ENCODE data around the gene SLC6A6.
"Not testable (repeated sequence)": the region's sequence is repeated elsewhere in the genome, so short reads cannot be mapped to it uniquely, and the experiment has no call there.

Gene SLC6A6

DNA sequence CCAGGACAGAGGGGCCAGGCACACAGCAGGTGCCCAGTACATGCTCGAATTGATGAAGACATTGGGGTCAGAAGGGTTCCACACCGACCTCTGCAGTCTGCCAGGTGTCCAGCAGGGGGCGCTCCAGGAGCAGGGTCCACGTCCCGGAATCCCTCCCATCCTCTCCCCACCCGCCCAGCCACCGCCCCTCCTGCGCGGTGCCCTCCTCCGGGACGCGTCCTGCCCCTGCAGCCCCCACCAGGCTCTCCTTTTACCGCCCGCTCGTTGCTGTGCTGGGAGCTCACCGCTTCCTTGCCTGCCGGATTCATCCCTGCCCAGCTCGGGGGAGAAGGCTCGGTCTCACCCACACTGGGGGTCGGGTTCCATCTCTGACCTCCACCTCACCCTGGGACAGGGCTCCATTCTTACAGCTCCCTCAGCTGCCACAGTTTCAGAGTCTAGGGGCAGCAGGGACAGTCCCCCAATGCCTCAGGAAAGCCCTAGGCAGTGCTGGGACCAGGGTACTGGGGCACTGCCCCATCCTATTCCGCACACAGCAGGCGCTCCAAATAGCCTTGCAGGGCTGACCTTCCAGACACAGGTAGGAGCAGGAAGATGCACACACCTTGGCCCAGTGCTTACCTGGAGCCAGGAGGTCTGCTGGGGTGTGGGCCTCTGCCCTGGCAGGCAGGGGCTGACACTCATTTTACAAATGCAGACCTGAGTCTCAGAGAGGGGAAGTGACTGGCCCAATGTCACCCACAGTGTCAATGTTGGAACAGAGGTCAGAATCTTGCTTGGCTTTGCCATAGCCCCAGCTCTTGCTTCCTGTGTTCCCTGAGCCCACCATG lies 106.8 kb downstream of the SLC6A6 start:
- peak; percentile 69 for DNase-seq (ENCODE audit: low read depth)

DNA sequence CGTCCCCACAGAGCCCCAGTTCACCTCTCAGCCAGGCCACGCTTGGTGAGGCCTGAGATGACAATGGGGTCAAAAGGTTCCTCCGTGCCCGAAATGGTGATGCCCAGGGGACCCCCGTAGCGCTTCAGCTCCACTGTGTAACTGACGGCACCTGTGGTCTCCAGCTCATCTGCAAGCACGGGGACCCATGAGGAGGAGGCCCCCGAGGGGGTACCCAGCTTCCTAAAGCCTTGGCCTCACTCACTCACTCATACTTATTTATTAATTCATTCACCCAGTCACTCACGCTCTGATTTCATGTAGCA lies 107.3 kb downstream of the SLC6A6 start:
- no peak for DNase-seq (ENCODE audit: low read depth)

DNA sequence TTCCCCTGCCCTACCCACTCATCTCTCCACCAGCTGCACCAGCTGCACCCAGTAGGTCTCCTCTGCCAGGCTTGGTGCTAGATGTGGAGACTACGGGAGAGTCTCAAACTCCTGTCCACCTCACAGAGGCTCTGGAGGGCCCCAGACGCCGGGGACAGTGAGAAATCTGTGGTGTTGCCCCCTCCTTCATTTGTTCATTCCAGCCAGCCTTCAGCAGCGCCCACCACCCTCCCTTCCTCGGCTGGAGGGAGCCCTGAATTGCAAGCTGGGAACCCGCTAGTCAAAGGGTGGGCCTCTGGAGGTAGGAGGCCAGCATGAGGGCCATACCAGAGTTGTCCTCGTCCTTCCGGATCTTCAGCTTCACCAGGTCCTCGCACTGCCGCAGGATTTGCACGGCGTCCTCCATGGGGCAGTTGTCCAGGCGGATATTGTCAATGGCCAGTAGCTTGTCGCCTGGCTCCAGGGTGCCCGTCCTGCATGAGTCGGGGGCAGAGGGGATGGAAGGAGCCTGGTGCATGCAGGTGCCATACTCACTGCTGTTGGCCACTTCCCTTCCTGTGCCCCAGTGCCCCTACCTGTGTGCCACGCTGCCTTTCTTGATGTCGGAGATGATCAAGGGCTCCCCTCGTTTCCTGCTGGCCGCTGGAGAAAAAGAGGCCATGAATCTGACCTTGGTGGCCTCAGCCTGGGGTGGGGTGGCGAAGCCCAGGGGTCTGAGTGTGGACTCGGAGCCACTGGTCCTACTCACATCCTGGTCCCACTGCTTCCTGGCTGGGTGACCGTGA lies 108.6 kb downstream of the SLC6A6 start:
- no peak for DNase-seq (ENCODE audit: low read depth)

DNA sequence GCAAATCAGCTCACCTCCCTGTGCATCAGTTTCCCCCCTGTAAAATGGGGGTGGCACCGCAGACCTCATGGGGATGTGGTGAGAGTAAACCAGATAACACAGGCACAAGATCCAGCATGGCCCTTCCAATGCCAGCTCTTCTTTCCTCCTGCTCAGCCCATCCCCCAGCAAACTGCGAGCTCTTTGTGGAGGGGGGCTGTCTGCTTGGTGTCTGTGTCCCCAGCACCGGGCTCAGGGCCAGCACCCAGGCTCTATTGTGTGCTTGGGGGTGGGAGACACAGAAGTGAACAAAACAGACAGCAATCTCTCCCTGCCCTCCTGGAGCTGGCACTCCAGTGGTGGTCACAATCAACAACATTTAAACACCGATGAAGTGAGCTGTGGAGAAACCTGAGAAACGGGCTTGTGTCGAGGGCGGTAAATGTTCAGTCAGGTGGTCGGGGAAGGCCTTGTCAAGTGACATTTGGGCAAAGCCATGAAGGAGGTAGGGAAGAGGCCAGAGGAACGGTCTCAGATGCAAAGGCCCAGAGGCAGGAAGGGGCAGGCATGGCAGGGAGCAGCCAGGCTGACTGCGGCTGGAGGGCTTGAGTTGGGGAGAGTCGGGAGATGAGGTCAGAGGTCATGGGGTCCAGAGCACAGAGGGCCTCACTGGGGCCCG lies 109.3 kb downstream of the SLC6A6 start:
- DNase-seq (ENCODE audit: low read depth): no peak

- DNase-seq (ENCODE audit: low read depth): no peak
Measured at GRCh38 chr3:14512281-14512941, 110.0 kb downstream of the SLC6A6 start.

DNA sequence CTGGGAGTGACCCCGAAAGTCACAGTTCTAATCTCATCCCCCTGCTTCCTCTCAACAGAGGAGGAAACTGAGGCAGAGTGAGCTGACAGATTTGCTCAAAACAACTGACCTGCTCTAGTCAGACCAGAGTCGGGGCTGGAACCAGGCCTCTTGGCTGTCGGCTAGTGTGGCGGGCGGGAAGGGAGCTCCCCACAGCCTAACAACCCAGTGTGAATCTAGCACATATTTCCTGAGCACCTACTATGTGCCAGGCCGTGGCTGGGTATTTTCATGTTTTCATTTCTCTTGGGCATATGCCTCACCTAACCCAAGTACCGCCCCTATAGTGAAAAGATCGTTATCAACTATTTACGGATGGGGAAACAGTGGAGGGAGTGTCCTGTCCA lies 110.5 kb downstream of the SLC6A6 start:
- no peak for DNase-seq (ENCODE audit: low read depth)

- no peak for DNase-seq (ENCODE audit: low read depth)
Measured at GRCh38 chr3:14513566-14514322, 111.3 kb downstream of the SLC6A6 start.

GRCh38 chr3:14514323-14514720 lies 111.9 kb downstream of the SLC6A6 start:
- DNase-seq (ENCODE audit: low read depth): no peak

- not testable (repeated sequence) for DNase-seq (ENCODE audit: low read depth)
Measured at GRCh38 chr3:14515526-14515925, 113.1 kb downstream of the SLC6A6 start.

- DNase-seq (ENCODE audit: low read depth): no peak
Measured at GRCh38 chr3:14516738-14517345, 114.4 kb downstream of the SLC6A6 start.

DNA sequence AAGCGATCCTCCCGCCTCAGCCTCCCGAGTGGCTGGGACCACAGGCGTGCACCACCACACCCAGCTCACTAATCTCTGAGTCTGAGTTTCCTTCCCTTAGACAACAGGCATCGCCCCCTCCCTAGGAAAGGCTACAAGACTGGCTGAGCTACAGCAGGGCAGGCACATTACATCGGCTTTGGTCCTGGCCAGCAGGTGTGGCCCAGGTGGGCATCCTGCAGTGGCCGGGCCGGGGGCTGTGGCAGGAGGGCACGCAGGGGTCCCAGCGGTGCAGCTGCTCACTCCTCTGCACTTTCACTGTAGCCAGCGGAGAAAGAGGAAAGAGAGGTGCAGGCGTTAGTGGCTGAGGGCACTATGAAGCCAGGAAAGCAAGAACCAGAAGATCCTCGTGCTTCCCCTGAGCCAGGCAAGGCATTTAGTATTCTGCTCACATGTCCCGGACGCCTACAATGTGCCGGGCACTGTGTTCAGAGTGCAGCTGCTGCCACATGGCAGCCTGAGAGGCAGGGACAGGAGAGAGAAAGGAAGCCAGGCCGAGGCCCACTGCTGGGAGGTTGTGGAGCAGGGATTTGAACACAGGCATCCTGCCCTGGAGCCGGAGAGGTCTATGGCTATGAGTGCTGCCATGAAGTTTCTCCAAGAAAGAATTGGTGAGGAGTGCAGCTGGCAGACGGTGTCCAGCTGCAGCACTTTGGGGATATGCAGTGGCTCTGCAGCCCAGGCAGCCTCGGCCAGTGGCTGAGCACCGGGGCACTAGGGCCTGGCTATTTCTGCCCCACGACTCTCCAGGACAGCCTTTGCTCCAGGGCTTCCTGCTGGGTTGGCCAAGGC lies 115.4 kb downstream of the SLC6A6 start:
- no peak for DNase-seq (ENCODE audit: low read depth)

DNA sequence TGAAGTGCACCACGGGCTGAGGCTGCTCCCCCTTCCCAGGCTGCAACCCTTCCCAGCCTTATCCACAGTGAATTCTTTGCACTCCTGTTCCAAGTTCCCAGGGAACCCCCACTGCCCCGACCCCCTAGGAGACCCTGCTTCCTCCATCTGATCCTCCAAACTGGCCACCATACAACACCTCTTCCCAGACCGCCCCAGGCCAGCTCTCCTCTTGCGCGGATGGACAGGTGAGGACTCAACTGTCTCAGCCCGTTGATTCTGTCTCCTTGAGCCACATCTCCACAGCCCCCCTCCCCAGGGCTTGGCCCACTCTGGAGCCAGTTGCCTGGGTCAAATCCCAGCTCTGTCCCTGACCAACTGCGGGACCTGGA lies 116.0 kb downstream of the SLC6A6 start:
- no peak for DNase-seq (ENCODE audit: low read depth)

- no peak for DNase-seq (ENCODE audit: low read depth)
Measured at GRCh38 chr3:14518893-14519292, 116.5 kb downstream of the SLC6A6 start.

GRCh38 chr3:14519406-14519805 lies 117.0 kb downstream of the SLC6A6 start:
- no peak for DNase-seq (ENCODE audit: low read depth)

DNA sequence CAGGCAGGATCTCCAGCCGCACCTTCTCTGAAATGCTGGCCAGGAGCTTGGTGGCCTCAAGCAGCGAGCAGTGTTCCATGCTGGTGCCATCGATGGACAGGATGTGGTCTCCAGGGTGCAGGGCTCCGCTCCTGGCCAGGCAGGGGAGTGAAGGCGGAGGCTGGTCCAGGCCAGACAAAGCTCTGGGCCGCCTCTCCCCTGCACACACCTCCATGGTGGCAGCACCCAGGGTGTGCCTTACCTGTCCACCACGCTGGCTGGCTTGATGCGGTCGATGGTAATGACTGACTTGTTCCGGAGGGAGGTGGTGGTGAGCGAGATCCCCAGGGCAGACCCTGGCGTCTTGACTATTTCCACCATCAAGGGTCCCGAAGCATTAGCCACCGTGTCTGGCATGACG lies 117.7 kb downstream of the SLC6A6 start:
- no peak for DNase-seq (ENCODE audit: low read depth)

- DNase-seq (ENCODE audit: low read depth): no peak
Measured at GRCh38 chr3:14520967-14521366, 118.6 kb downstream of the SLC6A6 start.

DNA sequence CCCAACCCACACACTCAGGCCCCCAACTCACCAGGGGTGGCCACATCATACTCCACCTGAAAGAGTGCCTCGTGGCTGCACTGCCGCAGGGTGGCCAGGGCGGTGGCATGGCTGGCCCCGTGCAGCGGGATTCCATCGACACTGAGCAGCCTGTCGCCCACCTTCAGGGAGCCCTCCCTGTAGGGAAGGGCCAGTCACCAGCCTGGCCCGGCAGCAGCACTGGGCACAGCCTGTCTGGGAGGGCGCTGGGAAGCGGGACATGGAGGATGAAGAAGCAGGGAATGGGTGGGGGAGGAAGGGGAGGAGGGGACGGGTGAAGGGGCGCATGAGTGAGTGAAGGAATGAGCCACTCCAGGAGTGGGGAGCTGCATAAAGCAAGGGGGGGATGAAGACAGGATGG lies 119.2 kb downstream of the SLC6A6 start:
- no peak for DNase-seq (ENCODE audit: low read depth)

DNA sequence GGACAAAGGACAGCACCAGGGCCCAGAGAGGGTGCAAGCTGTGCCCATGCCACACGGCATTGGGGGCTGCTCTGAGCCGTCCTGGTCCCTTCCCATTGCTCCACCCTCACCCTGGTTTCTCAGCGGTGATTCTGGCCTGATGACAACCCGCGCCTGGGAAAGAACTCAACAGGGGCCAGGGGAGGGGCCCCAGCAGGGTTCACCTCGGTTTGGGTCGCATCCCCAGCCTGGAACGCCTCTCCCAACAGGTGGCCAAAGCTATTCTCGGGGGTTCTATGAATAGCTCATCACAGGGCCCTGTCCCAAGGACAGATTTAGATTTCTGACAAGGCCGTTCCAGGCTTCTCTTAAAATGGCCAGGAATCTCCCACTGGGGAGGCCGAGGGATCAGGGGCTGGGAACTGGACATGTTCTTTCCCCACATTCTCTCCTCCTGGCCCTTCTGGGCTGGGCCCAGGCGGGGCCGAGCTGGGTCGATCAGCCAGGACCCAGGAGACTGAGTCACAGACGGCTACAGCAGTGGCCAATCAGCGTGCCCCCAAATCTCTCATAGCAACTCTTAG lies 119.8 kb downstream of the SLC6A6 start:
- DNase-seq (ENCODE audit: low read depth): no peak

DNA sequence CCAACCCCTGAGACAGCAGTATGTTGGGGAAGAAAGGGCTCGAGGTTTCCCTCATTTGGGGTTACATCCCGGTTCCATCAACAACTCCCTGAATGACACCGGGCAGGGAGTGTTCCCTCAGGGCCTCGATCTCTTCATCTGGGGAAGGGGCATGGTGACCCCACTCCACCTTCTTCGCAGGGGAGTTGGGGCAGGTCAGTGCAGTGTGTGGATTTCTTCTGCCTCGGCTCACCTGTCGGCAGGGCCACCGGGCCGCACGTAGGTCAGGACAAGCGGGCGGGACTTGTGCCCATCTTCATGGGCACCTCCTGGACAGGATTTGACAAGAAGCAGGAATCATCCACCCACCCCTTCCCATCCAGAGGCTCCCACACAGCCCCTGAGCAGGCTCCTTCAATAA lies 120.4 kb downstream of the SLC6A6 start:
- DNase-seq (ENCODE audit: low read depth): no peak

DNA sequence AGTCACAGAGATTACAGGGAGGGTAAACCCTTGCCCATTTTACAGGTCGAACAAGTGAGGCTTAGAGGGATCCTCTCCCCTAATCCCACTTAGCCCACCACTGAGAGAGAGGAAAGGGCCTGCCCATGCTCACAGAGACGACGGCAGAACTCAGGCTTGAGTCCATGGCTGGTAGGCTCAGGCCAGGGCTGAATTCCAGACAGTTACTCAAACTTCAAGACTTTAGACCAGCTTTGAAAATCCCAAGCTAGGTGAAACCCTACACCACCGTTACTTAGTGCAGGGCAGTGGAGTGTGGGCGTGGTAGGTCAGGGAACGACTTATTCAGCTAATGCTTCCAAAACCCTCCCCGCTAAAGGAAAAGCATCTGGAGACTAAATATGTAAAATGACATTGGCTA lies 121.4 kb downstream of the SLC6A6 start:
- DNase-seq (ENCODE audit: low read depth): no peak
